Activated CD8-positive, alpha-beta memory T cell treated with anti-CD3 and anti-CD28 coated beads for 48 hours (primary cell): ENCODE data around the gene ST8SIA1.

Source experiments
- DNase-seq, 3 experiments: peaks; one replicate each; pipeline ENCODE4 v3.0.0-alpha.2; 2020; ENCODE audit warnings: low read depth in 2 of 3, low spot score in 2 of 3

Gene ST8SIA1

DNA sequence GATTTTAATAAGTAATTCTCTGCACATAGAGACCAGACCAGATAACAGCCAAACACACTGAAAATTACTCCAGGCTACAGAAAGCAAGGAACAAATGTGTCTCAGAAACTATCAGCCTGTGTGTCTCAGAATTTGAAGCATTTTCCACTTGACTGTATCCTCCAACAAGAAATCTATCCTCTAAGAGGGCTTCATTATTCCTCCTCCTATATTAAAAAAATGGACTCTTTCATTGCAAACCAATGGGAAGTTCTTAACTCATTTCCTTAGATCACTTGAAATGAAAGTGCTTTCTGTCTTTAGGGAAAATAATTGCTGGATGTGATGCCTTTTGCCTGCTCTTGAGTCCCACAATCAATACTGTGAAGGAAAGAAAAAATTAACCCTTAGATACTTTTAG, 2.3 kb downstream of the ST8SIA1 start:
- no peak for DNase-seq

- no peak for DNase-seq
Measured at GRCh38 chr12:22329621-22330020, 4.9 kb downstream of the ST8SIA1 start.

DNA sequence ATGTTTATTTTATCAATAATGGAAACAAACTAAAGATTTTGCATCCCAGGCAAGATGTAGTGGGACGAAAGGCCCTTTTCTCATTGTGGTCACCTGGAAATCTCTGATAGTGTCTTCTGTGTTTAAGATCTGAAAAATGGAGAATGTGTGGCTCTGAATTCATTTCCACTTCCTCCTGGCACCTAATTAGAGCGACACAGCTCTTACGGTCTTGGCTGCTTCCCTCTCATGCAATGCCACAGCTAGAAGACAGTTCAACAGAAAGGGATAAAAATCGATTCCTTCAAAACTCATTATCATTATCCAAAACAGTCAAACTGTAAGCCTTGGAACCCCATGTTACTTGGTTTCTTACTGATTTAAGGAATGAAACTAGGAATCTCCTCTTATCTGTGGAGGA, 9.3 kb downstream of the ST8SIA1 start:
- DNase-seq, result no peak

DNA sequence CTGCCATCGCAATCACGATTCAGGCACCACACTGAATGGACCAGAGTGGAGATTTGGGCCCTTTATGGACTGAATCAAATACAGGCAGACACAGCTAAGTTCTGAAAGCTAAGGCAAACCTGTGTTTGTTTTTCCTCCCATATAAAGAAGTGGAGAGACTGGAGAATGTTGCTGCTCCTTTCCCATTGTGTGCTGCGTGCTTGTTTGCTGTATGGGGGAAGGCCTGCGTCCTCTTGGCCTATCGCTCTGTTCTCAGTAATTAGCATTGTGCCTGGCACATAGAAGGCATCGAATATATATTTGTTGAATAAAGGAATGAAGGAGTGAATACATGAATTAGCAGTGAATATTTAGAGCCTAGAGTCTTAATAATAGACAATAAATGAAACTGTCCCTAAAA, 12.4 kb downstream of the ST8SIA1 start:
- DNase-seq, result no peak

GRCh38 chr12:22321638-22322037, 12.9 kb downstream of the ST8SIA1 start:
- no peak for DNase-seq

- no peak for DNase-seq
Measured at GRCh38 chr12:22321018-22321605, 13.4 kb downstream of the ST8SIA1 start.

GRCh38 chr12:22318108-22318737, 16.3 kb downstream of the ST8SIA1 start:
- no peak for DNase-seq

DNA sequence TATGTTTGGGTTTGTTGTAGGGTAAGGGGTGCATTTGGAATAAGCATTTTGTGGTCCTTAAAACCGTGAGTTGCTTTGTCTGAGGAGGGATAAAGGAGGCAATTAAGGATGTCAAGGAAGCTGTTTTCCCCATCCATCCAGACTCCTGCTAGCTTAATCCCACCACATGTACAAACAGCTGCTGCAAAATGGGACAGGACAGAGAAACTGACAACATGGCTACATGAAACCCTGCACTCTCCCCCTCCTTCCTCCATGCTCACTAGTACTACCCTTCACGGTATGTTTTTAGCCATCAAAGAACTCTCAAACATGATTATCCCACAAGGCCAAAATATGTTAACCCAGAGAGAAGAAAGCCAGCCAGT, 20.6 kb downstream of the ST8SIA1 start:
- no peak for DNase-seq

DNA sequence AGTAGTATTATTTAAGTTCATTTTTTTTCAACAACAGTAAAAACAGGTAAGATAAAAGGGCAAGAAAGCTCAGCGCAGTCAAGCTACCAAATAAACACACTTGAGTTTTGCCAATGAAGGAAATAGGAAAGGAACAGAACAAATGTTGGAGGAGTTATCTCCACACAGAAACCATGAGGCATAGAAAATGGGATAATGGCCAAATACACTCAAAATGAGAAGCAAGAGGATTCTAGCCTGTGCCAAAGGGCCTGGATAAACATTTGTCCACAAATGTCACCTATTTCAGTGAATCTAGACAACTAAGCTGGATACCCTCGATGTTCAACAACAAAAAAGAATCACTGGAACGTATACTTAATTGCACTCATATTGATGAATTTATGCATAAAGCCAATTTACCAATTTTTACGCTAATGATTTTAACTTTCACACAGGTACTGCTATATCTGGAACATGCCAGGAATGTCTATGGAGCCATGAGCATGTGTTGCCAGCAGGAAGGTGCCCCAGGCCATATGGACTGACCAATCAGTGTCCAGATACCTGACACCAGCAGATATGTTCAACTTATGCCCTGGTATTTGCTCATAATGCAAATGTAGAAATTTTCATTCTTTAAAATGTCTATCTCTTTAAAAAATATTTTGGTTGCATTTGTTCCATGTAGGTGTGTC, 21.1 kb downstream of the ST8SIA1 start:
- DNase-seq, result no peak

DNA sequence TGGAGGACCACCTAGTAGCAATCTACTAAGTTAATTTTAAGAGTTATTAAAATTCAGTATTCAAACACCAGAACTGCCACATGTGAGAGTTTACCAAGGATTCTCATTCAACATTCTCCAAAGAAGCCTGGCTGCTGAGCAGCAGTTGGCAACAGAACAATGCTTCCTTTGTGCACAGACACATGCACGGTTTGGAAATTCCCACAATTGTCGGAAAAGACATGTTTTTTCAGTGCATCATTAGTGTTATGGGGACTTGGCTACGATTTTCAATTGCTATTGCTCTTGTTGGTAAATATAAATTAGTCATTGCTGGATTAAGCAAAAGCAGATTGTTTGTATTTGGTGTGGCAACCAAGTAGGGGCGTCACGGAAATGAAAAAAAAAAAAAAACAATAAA, 22.2 kb downstream of the ST8SIA1 start:
- DNase-seq, result no peak

- DNase-seq, result no peak
Measured at GRCh38 chr12:22310709-22311108, 23.8 kb downstream of the ST8SIA1 start.

DNA sequence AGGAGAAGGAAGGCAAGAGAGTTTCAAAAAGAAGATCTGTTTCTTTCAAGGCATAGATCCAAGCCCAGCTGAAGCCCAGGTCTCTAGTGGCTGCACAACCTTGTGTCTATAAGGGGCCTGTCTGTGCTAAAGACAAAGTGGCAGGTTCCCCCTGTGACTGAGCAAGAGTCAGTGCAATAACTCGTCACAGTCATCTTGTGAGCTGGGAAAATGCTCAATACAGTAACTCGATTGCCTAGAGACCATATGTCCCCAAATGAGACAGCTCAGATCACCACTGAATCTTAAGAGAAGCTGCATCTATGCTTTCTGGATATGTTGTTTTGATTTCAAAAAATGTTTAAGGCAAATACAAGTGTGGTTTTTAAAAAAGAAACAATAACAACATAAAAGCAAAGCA, 24.2 kb downstream of the ST8SIA1 start:
- no peak for DNase-seq

DNA sequence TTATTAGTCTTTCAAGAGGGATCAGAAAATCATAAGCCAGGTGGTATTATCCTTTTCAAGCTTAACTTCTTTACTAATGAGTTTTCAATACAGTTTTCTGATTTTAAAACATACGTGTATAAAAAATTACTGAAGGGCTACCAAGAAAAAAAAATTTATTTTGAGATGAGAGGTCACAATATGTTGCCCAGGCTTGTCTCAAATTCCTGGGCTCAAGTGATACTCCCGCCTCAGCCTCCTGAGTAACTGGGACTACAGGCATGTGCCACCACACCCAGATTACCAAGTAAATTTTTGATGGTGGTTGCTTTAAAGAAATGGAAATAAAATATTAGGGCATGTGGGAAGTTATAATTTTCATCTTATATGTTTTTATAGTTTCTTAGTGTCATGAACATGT, 26.7 kb downstream of the ST8SIA1 start:
- no peak for DNase-seq

DNA sequence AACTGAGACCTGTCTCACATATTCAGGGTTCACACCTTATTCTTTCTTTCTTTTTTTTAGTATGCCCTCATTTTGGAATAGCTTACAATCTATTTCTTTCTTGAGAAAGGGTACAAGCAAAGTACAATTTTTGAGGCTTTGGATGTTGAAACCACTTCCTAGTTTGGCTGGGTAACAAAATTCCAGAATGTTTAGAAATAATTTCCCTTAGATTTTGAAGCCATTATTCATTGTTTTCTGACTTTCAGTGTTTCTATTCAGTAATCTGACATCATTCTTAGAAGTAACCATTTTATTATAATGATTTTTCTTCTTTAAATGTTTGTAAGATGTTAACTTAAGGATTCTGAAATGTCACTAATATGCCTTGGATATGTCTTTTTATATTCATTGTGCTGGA, 28.2 kb downstream of the ST8SIA1 start:
- no peak for DNase-seq

DNA sequence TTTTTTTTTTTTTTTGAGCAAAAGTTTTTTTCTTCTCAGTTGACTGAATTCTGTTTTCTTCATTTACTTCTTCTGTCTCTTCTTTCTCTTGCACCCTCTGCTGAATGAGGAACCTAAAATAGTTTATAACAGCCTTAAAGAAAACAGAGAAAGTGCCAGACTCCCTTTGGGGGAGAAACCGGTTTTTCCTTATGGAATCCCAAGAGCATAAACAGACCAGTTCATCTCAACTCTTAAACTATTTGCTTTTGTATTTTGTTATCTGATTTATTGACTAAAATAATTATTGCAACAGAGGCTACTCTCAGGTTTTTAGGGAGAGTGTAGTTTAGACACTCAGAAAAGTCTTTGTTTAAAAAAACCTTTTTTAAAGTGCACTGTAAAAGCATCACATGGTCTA, 30.2 kb downstream of the ST8SIA1 start:
- no peak for DNase-seq

DNA sequence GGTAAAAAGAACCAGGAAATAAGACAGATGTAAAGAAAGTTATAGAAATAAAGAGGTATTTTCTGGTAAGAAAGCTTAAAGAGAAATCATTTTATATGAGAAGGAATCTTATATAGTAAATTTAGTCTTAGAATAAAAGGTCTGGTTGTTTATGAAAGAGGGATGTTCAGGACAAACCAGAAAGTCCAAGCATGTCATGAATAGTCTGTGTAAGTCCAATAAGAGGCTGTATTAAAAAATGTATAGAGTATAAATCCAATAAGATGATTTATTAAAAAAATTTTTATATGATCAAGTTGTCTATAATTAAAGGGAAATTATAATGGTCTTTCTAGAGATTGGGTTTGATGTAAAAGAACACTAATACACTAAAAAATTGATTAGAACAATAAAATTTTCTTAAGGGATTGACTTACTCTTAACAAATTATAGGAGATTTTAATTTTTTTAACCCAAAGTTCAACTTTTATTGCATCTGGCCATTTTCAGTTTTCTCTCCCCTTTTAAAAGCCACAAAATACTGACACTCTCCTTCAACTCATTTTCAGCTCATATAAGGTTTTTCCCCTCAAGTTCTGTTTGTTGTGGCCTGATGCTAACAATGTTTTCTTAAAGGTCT, 35.1 kb downstream of the ST8SIA1 start:
- DNase-seq, result no peak

- no peak for DNase-seq
Measured at GRCh38 chr12:22289250-22289649, 45.3 kb downstream of the ST8SIA1 start.

- DNase-seq, result peak; percentile 1 to 4 (median 2)
Measured at GRCh38 chr12:22287776-22288621, 46.5 kb downstream of the ST8SIA1 start.

DNA sequence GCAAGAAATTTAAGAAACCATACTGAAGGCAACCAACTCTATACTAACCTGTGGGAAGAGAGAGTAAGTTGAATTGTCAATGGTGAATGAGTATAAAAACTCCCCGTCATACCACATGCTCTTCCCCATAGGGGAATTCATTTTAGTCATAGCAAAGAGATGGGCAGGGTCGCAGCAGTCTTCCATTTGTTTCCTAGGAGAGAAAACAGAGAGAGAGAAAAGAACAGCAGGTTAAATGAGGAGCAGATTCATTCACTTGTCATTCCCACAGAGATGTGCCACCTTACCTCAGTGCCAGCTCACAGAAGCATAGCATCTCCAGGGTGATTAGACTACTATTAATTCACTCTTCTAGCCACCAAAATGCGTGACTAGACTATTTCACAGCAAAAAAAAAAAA, 47.4 kb downstream of the ST8SIA1 start:
- no peak for DNase-seq

DNA sequence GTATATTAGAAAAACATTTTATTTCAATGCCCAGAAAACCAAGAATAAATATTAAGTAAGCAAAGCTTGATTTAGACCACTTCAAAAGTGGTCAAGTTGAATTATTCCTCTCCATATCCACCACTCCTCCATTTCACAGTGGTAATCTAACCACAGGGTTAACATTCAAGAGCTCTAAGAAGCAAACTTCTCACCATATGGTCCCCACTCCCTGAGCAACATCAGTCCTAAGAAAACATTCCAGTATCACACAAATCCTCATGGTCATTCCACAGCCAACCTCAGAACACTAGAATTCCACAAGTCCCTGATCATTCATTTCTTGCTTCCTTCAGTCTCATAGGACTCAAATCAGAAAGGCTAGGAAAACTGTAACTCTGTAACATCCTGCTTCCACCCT, 47.9 kb downstream of the ST8SIA1 start:
- DNase-seq, result no peak

GRCh38 chr12:22285846-22286245, 48.7 kb downstream of the ST8SIA1 start:
- DNase-seq, result no peak
